GM11168 (cell line): ENCODE results near the gene PNLIP.

Experiments
- in situ Hi-C: fragments of 300-500 bp; cut with MboI; formaldehyde crosslinking; loops from one replicate; pipeline ENCODE4 v1.12.0; 2022; ENCODE audit warnings: low sequenced_read_pairs; ENCODE audit not compliant: unreplicated experiment

PNLIP gene

GRCh38 chr10:116612107-116612769, 66.5 kb downstream of the PNLIP start:
- in situ Hi-C loops: no loop called here

GRCh38 chr10:116613471-116613870, 67.7 kb downstream of the PNLIP start:
- in situ Hi-C loops: no loop called here

- in situ Hi-C loops: no loop called here
Measured at GRCh38 chr10:116614796-116615195, 69.1 kb downstream of the PNLIP start.

GRCh38 chr10:116615199-116615776, 69.6 kb downstream of the PNLIP start:
- in situ Hi-C loops: no loop called here
